ENCODE measurements around the gene GJA9. TPM values are rescaled to one million over a fixed set of nuclear protein-coding genes. Genes with fewer than 3 reads are reported as not detected.
"Not testable (repeated sequence)": the region's sequence is repeated elsewhere in the genome, so short reads cannot be mapped to it uniquely, and the experiment has no call there.

GJA9 gene
- total RNA-seq = 0.44 TPM

DNA sequence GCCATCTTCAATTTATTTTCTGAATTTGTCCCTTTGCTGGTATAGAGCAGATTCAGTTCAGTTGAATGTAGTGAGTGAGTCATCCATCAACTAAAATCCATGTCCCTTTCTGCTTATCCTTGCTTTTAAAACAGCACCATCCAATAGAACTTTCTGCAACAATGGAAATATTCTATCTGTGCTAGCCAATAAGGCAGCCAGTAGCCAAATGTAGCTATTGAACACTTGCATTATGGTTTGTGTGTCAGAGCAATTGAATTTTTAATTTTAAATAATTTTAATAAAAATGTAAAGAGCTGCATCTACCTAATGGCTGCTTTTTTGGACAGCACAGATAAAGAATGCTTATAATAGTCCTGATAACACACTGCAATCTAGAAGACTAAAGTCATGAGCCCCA lies at the start of gene GJA9:
Gene GJA9, minus strand, starts transcription at position 101 of the 400 bp plus-strand sequence. CDS start 5,489 bp downstream, outside the sequence.
- ATAC-seq = no peak

- no peak for ATAC-seq
These were observed 48.1 kb upstream of the GJA9 start for GRCh38 chr1:38929476-38929875.

GRCh38 chr1:38929054-38929453 lies 47.7 kb upstream of the GJA9 start:
- no peak for ATAC-seq

DNA sequence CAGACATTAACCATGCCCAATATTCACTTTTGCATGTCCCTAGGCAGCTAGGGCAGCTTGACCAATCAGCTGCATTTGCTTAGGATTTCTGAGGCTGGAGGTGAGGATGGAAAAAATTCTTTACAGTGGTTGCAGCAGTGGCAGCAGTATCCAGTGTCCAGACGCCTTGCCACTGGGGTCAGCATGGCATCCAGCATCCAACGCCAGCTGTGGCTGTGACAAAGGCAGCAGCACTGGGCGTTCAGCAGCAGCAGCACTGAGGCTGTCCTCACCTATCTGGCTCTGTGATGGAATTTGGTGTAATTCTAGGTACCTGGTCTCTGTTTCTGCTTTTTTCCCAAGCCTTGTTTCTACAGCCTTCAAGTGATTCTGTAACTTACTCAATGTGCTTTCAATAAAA lies 44.7 kb upstream of the GJA9 start:
- no peak for ATAC-seq

GRCh38 chr1:38925391-38925790 lies 44.0 kb upstream of the GJA9 start:
- no peak for ATAC-seq

- peak; percentile 32 for ATAC-seq
These were observed 42.2 kb upstream of the GJA9 start for GRCh38 chr1:38923607-38924006.

- no peak for ATAC-seq
These were observed 37.7 kb upstream of the GJA9 start for GRCh38 chr1:38919130-38919529.

- ATAC-seq = no peak
These were observed 37.2 kb upstream of the GJA9 start for GRCh38 chr1:38918568-38918967.

- no peak for ATAC-seq
These were observed 36.4 kb upstream of the GJA9 start for GRCh38 chr1:38917772-38918171.

DNA sequence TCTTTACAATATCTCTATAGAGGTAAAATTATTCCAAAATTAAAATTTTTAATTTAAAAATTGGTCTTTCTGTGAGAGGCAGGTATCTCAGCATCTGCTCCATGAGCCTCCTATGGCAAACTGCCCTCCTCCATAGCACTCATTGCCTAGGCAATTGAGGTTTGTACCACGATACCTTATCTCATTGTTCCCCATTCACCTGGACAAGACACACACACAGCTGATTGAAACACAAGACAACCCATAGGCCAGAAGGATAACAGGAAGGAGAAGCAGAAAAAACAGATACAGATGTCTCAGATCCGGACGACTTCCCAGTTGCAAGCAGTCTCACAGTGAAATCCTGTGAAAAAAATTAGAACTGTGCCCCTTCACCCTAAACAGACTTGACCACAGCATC lies 36.0 kb upstream of the GJA9 start:
- ATAC-seq = no peak

DNA sequence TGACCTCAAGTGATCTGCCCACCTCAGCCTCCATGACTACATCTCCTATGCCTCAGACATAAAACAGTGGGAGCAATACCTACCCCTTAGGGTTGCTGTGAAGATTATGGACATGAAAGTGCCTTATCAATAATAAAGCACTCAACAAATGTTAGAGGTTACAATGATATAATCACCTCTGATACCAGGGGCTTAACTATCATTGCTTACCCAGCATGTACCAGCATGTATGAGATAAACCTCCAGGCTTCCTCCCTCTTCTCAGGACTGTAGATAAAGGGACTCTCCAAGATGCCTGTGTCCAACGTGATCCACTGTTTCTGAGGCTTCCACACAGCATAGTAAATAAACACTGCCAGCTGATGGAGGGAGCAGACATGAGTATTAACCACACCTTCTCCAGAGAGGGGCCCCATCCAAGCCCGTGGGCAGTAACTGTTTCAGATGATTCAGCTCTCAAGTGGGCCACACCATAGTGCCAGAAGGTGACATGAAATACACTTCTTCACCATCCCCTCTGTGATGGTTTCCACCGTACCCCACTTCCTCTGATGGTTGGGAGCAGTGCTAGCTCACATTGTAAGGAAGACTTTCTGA lies 34.1 kb upstream of the GJA9 start:
- ATAC-seq = no peak

GRCh38 chr1:38914908-38915307 lies 33.5 kb upstream of the GJA9 start:
- not testable (repeated sequence) for ATAC-seq

DNA sequence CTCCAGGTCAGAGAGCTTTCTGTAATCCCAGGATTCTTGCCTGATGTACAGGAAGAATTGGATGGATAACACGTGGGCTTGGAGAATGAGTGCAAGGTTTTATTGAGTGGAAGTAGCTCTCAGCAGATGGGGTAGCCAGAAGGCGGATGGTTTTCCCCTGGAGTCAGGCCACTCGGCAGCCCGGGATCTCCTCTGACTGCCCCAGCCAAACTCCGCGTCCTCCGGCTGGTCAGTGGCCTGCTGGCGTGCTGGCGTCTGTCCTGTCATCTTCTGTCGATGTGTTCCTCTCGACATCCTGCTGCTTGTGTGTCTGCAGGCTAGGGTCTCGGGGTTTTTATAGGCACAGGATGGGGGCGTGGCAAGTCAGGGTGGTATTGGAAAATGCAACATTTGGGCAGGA lies 27.4 kb upstream of the GJA9 start:
- no peak for ATAC-seq

DNA sequence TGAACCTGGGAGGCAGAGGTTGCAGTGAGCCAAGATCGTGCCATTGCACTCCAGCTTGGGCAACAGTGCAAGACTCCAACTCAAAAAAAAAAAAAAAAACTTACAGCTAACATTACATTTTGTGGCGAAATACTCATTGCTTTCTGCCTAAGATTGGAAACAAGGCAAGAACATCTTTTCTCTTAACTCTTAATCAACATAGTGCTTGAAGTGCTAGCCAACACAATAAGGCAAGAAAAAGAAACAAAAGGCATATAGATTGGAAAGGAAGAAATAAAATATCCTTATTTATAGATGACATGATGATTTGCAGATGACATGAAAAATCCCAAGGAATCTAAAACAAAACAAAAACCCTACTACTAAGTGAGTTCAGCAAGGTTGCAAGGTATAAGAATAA lies 24.6 kb upstream of the GJA9 start:
- no peak for ATAC-seq

- no peak for ATAC-seq
These were observed 18.2 kb upstream of the GJA9 start for GRCh38 chr1:38899560-38899959.

DNA sequence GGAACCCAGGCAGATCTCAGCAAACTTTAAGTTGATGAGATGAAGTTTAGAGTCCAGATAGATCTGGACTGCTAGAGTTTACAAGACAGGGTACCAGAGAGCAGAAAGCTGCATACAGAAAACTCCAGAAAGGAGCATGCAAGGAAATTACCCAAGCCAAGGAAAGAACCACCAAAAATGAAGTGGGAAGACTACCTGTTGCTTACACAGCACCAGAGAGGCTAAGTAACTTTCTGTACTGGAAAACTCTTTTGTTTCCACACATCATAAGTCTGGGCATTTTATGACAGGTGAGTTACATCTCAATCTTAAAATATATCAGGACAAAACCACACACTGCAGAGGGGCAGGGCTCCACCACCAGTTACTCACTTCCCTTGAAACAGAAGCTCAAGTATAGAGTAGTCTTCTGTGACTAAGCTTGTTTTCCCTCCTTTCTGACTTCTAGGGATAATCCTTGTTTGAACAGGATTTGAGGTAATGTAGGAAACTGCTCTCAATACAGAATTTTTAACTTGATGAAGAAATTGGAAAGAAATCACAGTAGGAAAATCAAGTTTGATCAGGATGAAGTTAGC lies 17.4 kb upstream of the GJA9 start:
- peak; percentile 65 for ATAC-seq

DNA sequence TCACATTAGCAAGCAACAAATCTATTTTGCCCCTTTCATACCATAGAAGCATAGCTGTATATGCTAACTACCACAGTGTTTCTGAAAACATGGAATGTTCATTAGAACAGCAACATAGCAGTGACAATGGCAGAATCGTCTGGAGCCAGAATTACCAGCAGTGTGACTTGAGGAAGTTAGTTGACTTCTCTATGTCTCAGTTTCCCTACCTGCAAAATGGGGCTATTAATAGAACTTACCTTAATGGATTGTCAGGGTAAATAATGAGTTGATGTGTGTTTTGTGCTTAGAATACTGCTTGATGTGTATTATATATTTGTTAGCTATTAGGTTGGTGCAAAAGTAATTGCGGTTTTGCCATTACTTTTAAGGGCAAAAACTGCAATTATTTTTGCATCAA lies 14.8 kb upstream of the GJA9 start:
- no peak for ATAC-seq

DNA sequence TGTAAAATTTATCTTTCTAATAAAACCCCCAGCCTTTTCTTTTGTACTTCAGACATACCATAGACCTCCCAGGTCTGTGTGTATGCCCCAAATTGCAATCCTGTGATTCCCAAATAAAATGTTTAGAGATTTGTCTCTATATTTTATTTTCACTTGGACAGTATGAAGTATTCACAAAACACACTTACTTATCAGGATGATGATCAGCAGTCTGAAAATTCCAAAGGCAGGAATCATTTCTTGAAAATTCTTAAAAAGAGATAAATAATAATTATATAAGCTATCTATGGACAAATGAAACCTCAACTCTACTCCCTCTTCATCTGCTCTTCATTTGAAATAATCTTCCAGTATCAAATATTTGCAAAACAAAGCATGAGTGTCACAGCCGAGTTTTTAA lies 11.6 kb upstream of the GJA9 start:
- no peak for ATAC-seq

DNA sequence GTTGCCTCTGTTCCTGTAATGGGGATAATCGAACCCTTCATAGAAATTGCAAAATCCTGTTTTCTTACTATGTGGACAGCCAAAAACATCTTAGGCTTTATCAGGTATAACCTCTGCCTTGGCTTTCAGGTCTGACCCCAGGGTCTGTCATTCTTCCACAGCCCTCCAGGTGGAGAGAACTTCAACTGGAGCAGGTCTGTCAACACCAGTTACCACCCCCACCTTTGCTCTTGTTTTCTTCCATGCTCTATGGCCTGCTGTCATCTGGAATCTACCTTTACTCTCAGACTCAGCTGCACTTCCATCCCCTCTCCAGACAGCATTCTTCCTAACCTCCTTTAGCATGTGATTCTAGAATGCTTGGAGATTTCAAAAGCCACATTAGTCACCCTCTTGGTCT lies 10.4 kb upstream of the GJA9 start:
- ATAC-seq = no peak

- no peak for ATAC-seq
These were observed 8.2 kb upstream of the GJA9 start for GRCh38 chr1:38889589-38889988.

DNA sequence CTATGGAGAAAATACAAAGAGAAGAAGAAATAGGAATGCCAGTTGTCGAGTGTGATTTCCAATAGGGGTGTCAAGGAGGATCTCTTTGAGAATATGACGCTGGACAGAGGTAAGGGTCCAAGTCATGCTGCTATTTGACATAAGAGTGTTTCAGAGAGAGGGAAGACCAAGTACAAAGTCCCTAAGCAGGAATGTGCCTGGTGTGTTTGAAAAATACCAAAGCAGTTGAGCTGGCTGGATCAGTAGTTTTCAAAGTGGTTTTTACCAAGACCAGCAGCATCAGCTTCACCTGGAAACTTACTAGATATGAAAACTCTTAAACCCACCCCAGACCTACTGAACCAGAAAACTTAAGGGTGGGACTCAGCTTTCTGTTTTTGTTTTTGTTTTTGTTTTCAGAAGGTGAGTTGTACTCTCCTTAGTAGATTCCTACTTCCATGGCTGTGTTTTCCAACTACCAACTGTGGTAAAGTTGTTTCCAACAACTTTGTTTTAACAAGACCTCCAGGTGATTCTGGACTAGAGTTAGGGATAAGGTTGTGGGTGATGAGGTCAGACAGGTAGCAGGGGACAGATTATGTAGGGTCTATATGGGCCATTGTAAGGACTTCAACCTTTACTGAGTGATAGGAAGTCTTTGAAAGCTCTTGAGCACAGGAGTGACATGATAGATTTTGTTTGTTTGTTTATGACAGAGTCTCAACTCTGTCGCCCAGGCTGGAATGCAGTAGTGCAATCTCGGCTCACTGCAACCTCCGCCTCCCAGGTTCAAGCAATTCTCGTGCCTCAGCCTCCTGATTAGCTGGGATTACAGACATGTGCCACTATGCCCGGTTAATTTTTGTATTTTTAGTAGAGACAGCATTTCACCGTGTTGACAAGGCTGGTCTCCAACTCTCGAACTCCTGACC lies 7.3 kb upstream of the GJA9 start:
- ATAC-seq = no peak

GRCh38 chr1:38885092-38885491 lies 3.7 kb upstream of the GJA9 start:
- ATAC-seq = no peak

- ATAC-seq = no peak
These were observed 5.6 kb downstream of the GJA9 start for GRCh38 chr1:38875811-38876210.

All from esophagus mucosa (tissue), 1 donor.